Heart left ventricle (tissue), 13 donors: Measurements from ENCODE around the gene PTK6.

Experiments
- POLR2A ChIP-seq, 2 donors: fragments of 450-650 bp; IDR thresholded peaks; one replicate each; pipeline ENCODE4 v1.6.1; 2017; ENCODE audit warnings: antibody characterized with exemption in 2 of 2, mild to moderate bottlenecking in 2 of 2, moderate library complexity in 2 of 2
- TF ChIP-seq, protein P1 (sequence below), 12 donors: fragments of 200-600 bp; sonication (generic) in 4 of 12; IDR thresholded peaks; one replicate each; pipeline versions ENCODE4 v1.5.0 to v1.8.0; 2018 to 2022; ENCODE audit warnings: antibody characterized with exemption in 12 of 12, mild to moderate bottlenecking in 5 of 12
- donor health status: ischemic (EF 13 %, LVEDD 7.1; RV severe dilation, severe dysfunction).
- donor health status: DM: no; HTN: yes; CAD: no.
- donor health status: DM: no; HTN: no; CAD: no.
- donor health status: ischemic (EF 25% LVEDD 6.9; RV normal size, moderate dysfunction).
- donor health status: ischemic (EF 25% LVEDD 5.7; RV mildly dilated, moderate dysfunction).
- donor health status: ischemic (EF 35%, LVEDD 5.7; RV mildly dilated, moderate dysfunction).
- donor health status: nonischemic (EF 11% LVEDD 7.7; RV severe dilation, severe dysfunction).
- donor health status: DM: yes; HTN: yes; CAD: no.
- donor health status: PGD.
- donor health status: ischemic (EF 29% LVEDD 5.4; RV normal size, mild dysfunction).
- donor health status: nonischemic (EF 23%, LVEDD 6.1; RV moderate dilation, normal function).

- TF ChIP-seq, protein P1, sequence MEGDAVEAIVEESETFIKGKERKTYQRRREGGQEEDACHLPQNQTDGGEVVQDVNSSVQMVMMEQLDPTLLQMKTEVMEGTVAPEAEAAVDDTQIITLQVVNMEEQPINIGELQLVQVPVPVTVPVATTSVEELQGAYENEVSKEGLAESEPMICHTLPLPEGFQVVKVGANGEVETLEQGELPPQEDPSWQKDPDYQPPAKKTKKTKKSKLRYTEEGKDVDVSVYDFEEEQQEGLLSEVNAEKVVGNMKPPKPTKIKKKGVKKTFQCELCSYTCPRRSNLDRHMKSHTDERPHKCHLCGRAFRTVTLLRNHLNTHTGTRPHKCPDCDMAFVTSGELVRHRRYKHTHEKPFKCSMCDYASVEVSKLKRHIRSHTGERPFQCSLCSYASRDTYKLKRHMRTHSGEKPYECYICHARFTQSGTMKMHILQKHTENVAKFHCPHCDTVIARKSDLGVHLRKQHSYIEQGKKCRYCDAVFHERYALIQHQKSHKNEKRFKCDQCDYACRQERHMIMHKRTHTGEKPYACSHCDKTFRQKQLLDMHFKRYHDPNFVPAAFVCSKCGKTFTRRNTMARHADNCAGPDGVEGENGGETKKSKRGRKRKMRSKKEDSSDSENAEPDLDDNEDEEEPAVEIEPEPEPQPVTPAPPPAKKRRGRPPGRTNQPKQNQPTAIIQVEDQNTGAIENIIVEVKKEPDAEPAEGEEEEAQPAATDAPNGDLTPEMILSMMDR (IDR thresholded peaks at IDR 0.05), result no peak
- no peak for TF ChIP-seq POLR2A (IDR thresholded peaks at IDR 0.05)
Measured at GRCh38 chr20:63576311-63576710, 39.1 kb upstream of the PTK6 start.
